BJ (cell line): ENCODE data around the gene PRDM16. TPM values are rescaled to one million over a fixed set of nuclear protein-coding genes. Genes with fewer than 3 reads are reported as not detected.

Experiments used
- CTCF ChIA-PET: fragments of 350-600 bp; formaldehyde crosslinking; extraction: SDS; loops from one replicate; lab custom pipeline; 2021; ENCODE audit warnings: antibody characterized with exemption, inconsistent platforms; lab: Yijun Ruan, JAX
- POLR2A ChIA-PET: fragments of 300-600 bp; sonication (Branson Sonifier 250); formaldehyde crosslinking; extraction: SDS; loops from one replicate; lab custom pipeline; 2021; ENCODE audit warnings: antibody characterized with exemption; lab: Charles Lee
- DNase-seq: peaks from one replicate; pipeline ENCODE4 v3.0.0-alpha.2; 2011; ENCODE audit warnings: low read depth
- H3K27me3 ChIP-seq: 2 replicates; pipeline ENCODE4 v1.6.0; 2011; ENCODE audit warnings: low read length; ENCODE audit not compliant: control insufficient read depth, insufficient read depth
- H3K36me3 ChIP-seq: 2 replicates; pipeline ENCODE4 v1.5.1; 2011; ENCODE audit warnings: low read length; ENCODE audit not compliant: control insufficient read depth, insufficient read depth
- H3K4me3 ChIP-seq: 2 replicates; pipeline ENCODE4 v1.5.1; 2011; ENCODE audit warnings: low read depth, mild to moderate bottlenecking, control low read depth, low read length
- CTCF ChIP-seq: IDR thresholded peaks from 2 replicates; pipeline ENCODE4 v1.5.1; 2011; ENCODE audit warnings: low read depth, mild to moderate bottlenecking, control low read depth, inconsistent platforms, low read length, moderate library complexity; ENCODE audit not compliant: insufficient read depth
- polyA plus RNA-seq: library from polyadenylated mRNA; depleted of rRNA; stranded (reverse); fragments of >200 nt; gene quantifications from 2 replicates; pipeline ENCODE4 v1.2.3, GENCODE V29; 2011

PRDM16 gene
- polyA plus RNA-seq, 1 experiment = 0.02 TPM

GRCh38 chr1:3181956-3182355 is 113.0 kb downstream of the PRDM16 start:
- ChIA-PET POLR2A (no interaction called here), CTCF (no interaction called here)
- no peaks in the 10 kb centered on the region for H3K36me3 ChIP-seq
- no peak for DNase-seq
- H3K27me3 ChIP-seq = no peaks in the 10 kb centered on the region
- no peak for TF ChIP-seq CTCF
- H3K4me3 ChIP-seq = no peak overlapping the region

GRCh38 chr1:3183411-3183810 is 114.4 kb downstream of the PRDM16 start:
- Histone ChIP-seq H3K4me3 (no peak overlapping the region), H3K36me3 (no peaks in the 10 kb centered on the region), H3K27me3 (no peaks in the 10 kb centered on the region)
- no peak for TF ChIP-seq CTCF
- POLR2A ChIA-PET = no interaction called here
- DNase-seq = no peak
- CTCF ChIA-PET = no interaction called here

DNA sequence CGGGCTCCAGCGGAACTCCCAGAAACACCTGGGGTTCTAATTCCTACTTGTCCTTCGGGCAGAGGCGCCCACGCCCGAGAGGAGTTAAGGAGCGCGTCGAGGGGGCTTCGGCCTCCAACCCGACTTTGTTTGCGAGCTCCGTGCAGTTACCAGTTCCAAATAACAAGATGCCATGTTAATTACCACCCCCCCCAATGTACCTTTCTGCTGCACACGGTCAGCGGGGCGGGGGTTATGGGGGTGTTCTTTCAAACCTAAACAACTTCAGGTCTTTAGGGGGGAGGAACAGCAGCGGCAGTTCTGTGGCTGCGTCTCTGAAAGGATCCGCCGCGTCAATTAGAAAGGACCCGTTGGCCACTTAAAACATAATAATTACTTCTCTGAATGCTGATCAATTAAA is 114.8 kb downstream of the PRDM16 start:
- POLR2A ChIA-PET = no interaction called here
- Histone ChIP-seq H3K27me3 (no peaks in the 10 kb centered on the region), H3K4me3 (no peak overlapping the region), H3K36me3 (no peaks in the 10 kb centered on the region)
- CTCF ChIA-PET = no interaction called here
- no peak for DNase-seq
- TF ChIP-seq CTCF = no peak

DNA sequence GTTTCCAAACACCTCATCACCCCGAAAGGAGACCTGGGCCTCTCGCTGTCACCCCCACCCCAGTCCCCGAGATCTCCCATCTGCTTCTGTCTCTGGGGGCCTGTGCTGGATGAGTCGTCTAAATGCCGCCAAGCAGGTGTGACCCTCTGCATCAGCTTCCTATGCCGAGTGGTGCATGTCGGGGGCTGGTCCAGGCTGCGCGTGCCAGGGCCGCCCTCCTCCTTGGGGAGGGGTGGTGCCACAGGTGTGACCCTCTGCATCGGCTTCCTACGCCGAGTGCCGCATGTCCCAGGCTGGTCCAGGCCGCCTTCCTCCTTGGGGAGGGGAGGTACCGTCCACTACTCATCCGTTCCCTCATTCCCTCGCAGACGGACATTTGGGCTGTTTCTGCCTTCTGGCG is 115.7 kb downstream of the PRDM16 start:
- H3K27me3 ChIP-seq = no peaks in the 10 kb centered on the region
- H3K36me3 ChIP-seq = no peaks in the 10 kb centered on the region
- CTCF ChIA-PET = no interaction called here
- no peak for DNase-seq
- POLR2A ChIA-PET = no interaction called here
- TF ChIP-seq CTCF = no peak
- no peak overlapping the region for H3K4me3 ChIP-seq

DNA sequence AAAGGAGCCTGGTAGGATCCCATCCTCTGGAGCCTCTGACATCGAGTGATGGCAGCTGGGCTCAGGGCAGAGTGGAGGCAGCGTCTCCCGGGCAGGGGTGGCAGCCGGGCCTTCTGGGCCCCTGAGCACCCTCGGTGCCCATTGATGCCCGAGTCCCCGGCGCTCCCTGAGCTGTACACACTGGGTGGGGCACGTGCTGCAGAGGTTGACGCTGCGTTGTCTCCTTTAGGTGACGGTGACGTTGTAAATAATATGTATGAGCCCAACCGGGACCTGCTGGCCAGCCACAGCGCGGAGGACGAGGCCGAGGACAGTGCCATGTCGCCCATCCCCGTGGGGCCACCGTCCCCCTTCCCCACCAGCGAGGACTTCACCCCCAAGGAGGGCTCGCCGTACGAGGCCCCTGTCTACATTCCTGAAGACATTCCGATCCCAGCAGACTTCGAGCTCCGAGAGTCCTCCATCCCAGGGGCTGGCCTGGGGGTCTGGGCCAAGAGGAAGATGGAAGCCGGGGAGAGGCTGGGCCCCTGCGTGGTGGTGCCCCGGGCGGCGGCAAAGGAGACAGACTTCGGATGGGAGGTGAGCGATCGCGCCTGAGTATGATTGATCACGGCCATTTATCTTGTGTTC is 117.0 kb downstream of the PRDM16 start:
- no peaks in the 10 kb centered on the region for H3K36me3 ChIP-seq
- ChIA-PET CTCF (no interaction called here), POLR2A (no interaction called here)
- H3K27me3 ChIP-seq = no peaks in the 10 kb centered on the region
- H3K4me3 ChIP-seq = no peak overlapping the region
- no peak for TF ChIP-seq CTCF
- DNase-seq = no peak
